HepG2 (cell line): ENCODE data around the gene TUBA8. TPM values are rescaled to one million over a fixed set of nuclear protein-coding genes. Genes with fewer than 3 reads are reported as not detected.

Experiments
- ATAC-seq: fragments of 200-7000 bp; cut with Tn5 transposase; 3 replicates; pipeline ENCODE4 v1.9.1; 2020; ENCODE audit warnings: mild to moderate bottlenecking, moderate library complexity
- BruUV-seq: library from RNA; stranded (reverse); fragments of 400-500 nt; replicated peaks from 2 replicates; lab custom pipeline; 2021; lab: Mats Ljungman, UMichigan
- CTCF ChIA-PET: fragments of 300-600 bp; formaldehyde crosslinking; extraction: SDS; loops from one replicate; lab custom pipeline; 2021; ENCODE audit warnings: low total read pairs, inconsistent platforms, low intra/inter-chr PET ratio; lab: Yijun Ruan, JAX
- POLR2A ChIA-PET: fragments of 350-600 bp; sonication (Branson Sonifier 250); formaldehyde crosslinking; loops from one replicate; lab custom pipeline; 2020; ENCODE audit warnings: antibody characterized with exemption, inconsistent platforms; lab: Yijun Ruan, JAX
- DNase-seq: peaks from one replicate; pipeline ENCODE4 v3.0.0-alpha.2; 2015; ENCODE audit warnings: low spot score
- FAIRE-seq: peaks from 3 replicates; lab custom pipeline; 2011; peaks lifted over from hg19 to GRCh38; lab: Jason Lieb, UNC
- H2AFZ ChIP-seq: one replicate; pipeline ENCODE4 v1.6.1; 2011; ENCODE audit warnings: low read length, inconsistent platforms
- H3K27ac ChIP-seq: fragments of 300-600 bp; 3 replicates; pipeline ENCODE4 v1.8.0; 2011; ENCODE audit warnings: mixed run types, mild to moderate bottlenecking, mixed read lengths, low read length, inconsistent platforms; ENCODE audit not compliant: insufficient read depth; ENCODE audit errors: extremely low read length
- H3K27me3 ChIP-seq, 2 experiments: fragments of 200-600 bp in 1 of 2; 2 replicates in 1 of 2; 3 replicates in 1 of 2; pipeline versions ENCODE4 v1.6.0 to v1.8.0; 2011; ENCODE audit warnings: low read length in 2 of 2, mild to moderate bottlenecking in 2 of 2, moderate library complexity in 2 of 2, inconsistent platforms in 1 of 2; ENCODE audit not compliant: insufficient read depth in 2 of 2, control insufficient read depth in 1 of 2
- H3K36me3 ChIP-seq, 2 experiments: fragments of 200-600 bp in 1 of 2; replicated peaks in 1 of 2; 2 replicates in 1 of 2; 3 replicates in 1 of 2; pipeline versions ENCODE4 v1.5.1 to v1.8.0; 2011; ENCODE audit warnings: low read length in 2 of 2, inconsistent platforms in 1 of 2; ENCODE audit not compliant: insufficient read depth in 2 of 2, control insufficient read depth in 1 of 2
- H3K4me1 ChIP-seq: 2 replicates; pipeline ENCODE4 v1.5.1; 2012; ENCODE audit warnings: low read length, inconsistent platforms; ENCODE audit not compliant: insufficient read depth
- H3K4me2 ChIP-seq: 2 replicates; pipeline ENCODE4 v1.6.0; 2011; ENCODE audit warnings: low read depth, low read length, inconsistent platforms
- H3K4me3 ChIP-seq, 3 experiments: fragments of 200-600 bp in 1 of 3; sonication (generic), shearing (Covaris generic) in 1 of 3; replicated peaks in 1 of 3; 2 replicates each; pipeline ENCODE4 v1.5.1; 2011 to 2016; ENCODE audit warnings: low read length in 3 of 3, inconsistent platforms in 2 of 3, low read depth in 2 of 3, mild to moderate bottlenecking in 2 of 3, control low read depth in 1 of 3, mixed read lengths in 1 of 3; ENCODE audit not compliant: insufficient read depth in 1 of 3
- H3K79me2 ChIP-seq: one replicate; pipeline ENCODE4 v1.6.1; 2011; ENCODE audit warnings: low read length, inconsistent platforms; ENCODE audit not compliant: insufficient read depth
- H3K9ac ChIP-seq: 2 replicates; pipeline ENCODE4 v1.6.0; 2011; ENCODE audit warnings: mild to moderate bottlenecking, low read depth, low read length, inconsistent platforms; ENCODE audit not compliant: insufficient read depth
- H3K9me3 ChIP-seq: 2 replicates; pipeline ENCODE4 v1.5.1; 2012; ENCODE audit warnings: mild to moderate bottlenecking, low read length
- H4K20me1 ChIP-seq: 2 replicates; pipeline ENCODE4 v1.6.0; 2011; ENCODE audit warnings: inconsistent platforms, mild to moderate bottlenecking, low read length, moderate library complexity; ENCODE audit not compliant: insufficient read depth
- GABPB1 ChIP-seq: IDR thresholded peaks from 2 replicates; pipeline ENCODE4 v1.6.1; 2016; ENCODE audit warnings: mild to moderate bottlenecking, missing genetic modification reagents, moderate library complexity, missing compliant biosample characterization
- HNF4G ChIP-seq, 2 experiments: sonication (generic) in 1 of 2; formaldehyde crosslinking in 1 of 2; IDR thresholded peaks; 2 replicates each; pipeline versions ENCODE4 v1.4.0 to v1.6.1; 2011 to 2020; ENCODE audit warnings: borderline replicate concordance in 2 of 2, low read depth in 2 of 2, mild to moderate bottlenecking in 2 of 2, low read length in 1 of 2, missing genetic modification reagents in 1 of 2, moderate library complexity in 1 of 2
- RAD21 ChIP-seq: fragments of 450-650 bp; formaldehyde crosslinking; IDR thresholded peaks from 2 replicates; pipeline ENCODE4 v1.5.0; 2020; ENCODE audit warnings: mild to moderate bottlenecking
- RCOR2 ChIP-seq: IDR thresholded peaks from 2 replicates; pipeline ENCODE4 v1.6.1; 2016; ENCODE audit warnings: missing biosample characterization, missing genetic modification reagents
- REPIN1 ChIP-seq: sonication (generic); formaldehyde crosslinking; IDR thresholded peaks from 2 replicates; pipeline ENCODE4 v1.8.0; 2022; ENCODE audit warnings: missing genetic modification reagents, low read depth, mild to moderate bottlenecking, borderline replicate concordance
- RNF2 ChIP-seq: fragments of 450-650 bp; conservative IDR thresholded peaks from 2 replicates; pipeline ENCODE4 v1.6.1; 2016; ENCODE audit warnings: low read depth
- SMC3 ChIP-seq: IDR thresholded peaks from 2 replicates; pipeline ENCODE4 v1.6.1; 2011; ENCODE audit warnings: low read length, improper control_type of control experiment
- STAG1 ChIP-seq: sonication (generic); formaldehyde crosslinking; IDR thresholded peaks from 2 replicates; pipeline ENCODE4 v1.4.0; 2020; ENCODE audit warnings: missing genetic modification reagents
- TOPORS ChIP-seq: sonication (generic); formaldehyde crosslinking; IDR thresholded peaks from 2 replicates; pipeline ENCODE4 v1.8.0; 2023; ENCODE audit warnings: mild to moderate bottlenecking, missing genetic modification reagents
- XRCC5 ChIP-seq: fragments of 200-400 bp; formaldehyde crosslinking; optimal IDR thresholded peaks from 2 replicates; pipeline ENCODE3; 2017; ENCODE audit warnings: mild to moderate bottlenecking, low read length
- WGBS: methylation state at CpG from one replicate; pipeline ENCODE4 v1.1.6; 2017; ENCODE audit warnings: low lambda C conversion rate; 5-methylcytosine and 5-hydroxymethylcytosine counted together
- in situ Hi-C: cut with HindIII; loops from 2 replicates; pipeline ENCODE4 v1.10.0; 2017; ENCODE audit warnings: low pct_unique_long_range_greater_than_20kb; ENCODE audit not compliant: extremely low pct_ligation_motif_present
- intact Hi-C: fragments of 100-400 bp; cut with micrococcal nuclease; formaldehyde crosslinking; loops from one replicate; pipeline ENCODE4 v1.10.0; 2022; ENCODE audit not compliant: unreplicated experiment
- polyA plus RNA-seq, 8 experiments: library from polyadenylated mRNA; depleted of rRNA in 3 of 8; stranded (reverse) in 7 of 8; unstranded in 1 of 8; fragments of >200 nt; fragmentation: Illumina TruSeq in 4 of 8; extraction: Trizol in 4 of 8; gene quantifications; 2 replicates each; pipeline versions ENCODE4 v1.2.1 to v1.2.3, GENCODE V29; 2011 to 2016; ENCODE audit warnings: low read depth in 4 of 8, missing spikeins in 1 of 8, mixed read lengths in 1 of 8; ENCODE audit not compliant: insufficient read depth in 1 of 8
- total RNA-seq, 5 experiments: library from RNA; depleted of rRNA; stranded (reverse); fragments of >200 nt; fragmentation: Illumina TruSeq; extraction: Trizol; gene quantifications; 2 replicates each; pipeline ENCODE4 v1.2.3, GENCODE V29; 2016; ENCODE audit warnings: low read depth in 1 of 5
- TF ChIP-seq, protein P1 (sequence below): sonication (generic); formaldehyde crosslinking; IDR thresholded peaks from 2 replicates; pipeline ENCODE4 v1.8.0; 2022; ENCODE audit warnings: mild to moderate bottlenecking, missing genetic modification reagents
- TF ChIP-seq, protein P2 (sequence below): sonication (generic); formaldehyde crosslinking; IDR thresholded peaks from 2 replicates; pipeline ENCODE4 v1.4.0; 2020; ENCODE audit warnings: mild to moderate bottlenecking, missing genetic modification reagents
- TF ChIP-seq, protein P3 (sequence below): sonication (generic); formaldehyde crosslinking; IDR thresholded peaks from 2 replicates; pipeline ENCODE4 v1.5.0; 2020; ENCODE audit warnings: mild to moderate bottlenecking, missing genetic modification reagents, moderate library complexity

The TUBA8 gene
- total and polyA plus RNA-seq, 2 of the 13 experiments (the other 11 are each of a cell fraction or from before 2014, with no cell fraction given), result 0.35 to 0.69 TPM

DNA sequence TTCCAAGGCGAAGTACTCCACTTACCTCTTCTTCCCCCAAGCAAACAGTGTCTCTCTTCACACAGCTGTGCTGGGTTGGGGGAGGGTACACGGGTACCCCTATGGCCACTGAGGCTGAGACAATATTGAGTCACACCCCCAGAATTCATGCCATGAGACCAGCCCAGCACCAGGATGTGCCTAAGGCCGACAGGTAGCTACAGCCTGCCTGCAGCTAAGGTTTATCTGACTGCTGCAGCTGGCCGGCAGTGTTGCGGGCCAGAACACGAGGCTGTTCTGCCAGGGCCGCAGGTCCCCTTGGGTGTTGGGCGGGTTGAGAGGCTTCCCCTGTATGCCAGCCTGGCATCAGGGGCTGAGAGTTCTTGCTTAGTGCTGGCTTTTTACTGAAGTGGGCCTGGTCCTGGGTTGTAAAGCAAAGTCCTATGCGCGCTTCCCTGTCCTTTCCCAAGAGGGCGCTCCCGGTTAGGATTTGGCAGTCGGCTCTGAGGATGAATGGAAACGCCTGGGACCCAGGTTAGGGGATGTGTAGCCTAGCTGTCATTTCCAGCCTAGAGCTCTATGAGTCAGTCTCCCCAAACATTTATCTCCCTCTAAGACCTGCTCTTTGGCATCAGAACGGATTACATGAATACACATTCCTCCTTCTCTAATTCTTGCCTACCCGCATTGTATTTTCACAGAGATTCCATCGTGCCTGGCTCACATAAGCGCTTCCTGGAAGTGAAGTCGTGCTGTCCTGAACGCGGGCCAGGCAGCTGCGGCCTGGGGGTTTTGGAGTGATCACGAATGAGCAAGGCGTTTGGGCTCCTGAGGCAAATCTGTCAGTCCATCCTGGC, 46.5 kb downstream of the TUBA8 start:
- H3K4me3 ChIP-seq, result no peak overlapping the region
- POLR2A ChIA-PET, result interaction anchor here (1.1 kb wide), 1 partner anchor 65 kb away, joined by 3 read pairs; no protein-coding TSS in a partner anchor
- H3K4me2 ChIP-seq, result no peak overlapping the region
- 75% methylated on average over 14 of the region's 24 CpGs for WGBS
- in situ Hi-C loops (no loop called here), intact Hi-C loops (no loop called here)
- FAIRE-seq (peak; percentile 60), ATAC-seq (peak; percentile 91), DNase-seq (peak; percentile 64)
- no peak overlapping the region for H3K27ac ChIP-seq
- H3K27me3 ChIP-seq, result no peaks in the 10 kb centered on the region
- H3K36me3 ChIP-seq, result peaks cover 10 to 14% of the 10 kb centered on the region in 2 experiments; a peak in 4 of 5 replicates
- no TSS peak for BruUV-seq
- H3K9ac ChIP-seq, result no peak overlapping the region
- no peak overlapping the region for H2AFZ ChIP-seq
- peaks cover 11% of the 10 kb centered on the region for H3K4me1 ChIP-seq
- H3K9me3 ChIP-seq, result no peaks in the 10 kb centered on the region
- CTCF ChIA-PET, result no interaction called here
- H3K79me2 ChIP-seq, result peaks cover 19% of the 10 kb centered on the region
- H4K20me1 ChIP-seq, result no peaks in the 10 kb centered on the region; the same call in 1 of the 2 replicates
- TF ChIP-seq TOPORS (CRISPR knock-in tag) (0 out of 2 replicates have a peak, but pooled peaks have one; percentile 52), STAG1 (CRISPR knock-in tag) (peak; percentile 88), RNF2 (no peak), XRCC5 (peak; percentile 20), HNF4G (IDR thresholded peaks at IDR 0.05; ENCODE audit: borderline replicate concordance, low read depth, low read length) (0 out of 2 replicates have a peak, but pooled peaks have one; percentile 31), HNF4G (CRISPR knock-in tag; IDR thresholded peaks at IDR 0.05; ENCODE audit: borderline replicate concordance, low read depth) (no peak), RCOR2 (CRISPR knock-in tag) (no peak), REPIN1 (CRISPR knock-in tag) (peak; percentile 33; the same call in 1 of the 2 replicates), SMC3 (peak; percentile 88), RAD21 (CRISPR knock-in tag) (peak; percentile 85), GABPB1 (CRISPR knock-in tag) (0 out of 2 replicates have a peak, but pooled peaks have one; percentile 4)
- TF ChIP-seq, protein P1, sequence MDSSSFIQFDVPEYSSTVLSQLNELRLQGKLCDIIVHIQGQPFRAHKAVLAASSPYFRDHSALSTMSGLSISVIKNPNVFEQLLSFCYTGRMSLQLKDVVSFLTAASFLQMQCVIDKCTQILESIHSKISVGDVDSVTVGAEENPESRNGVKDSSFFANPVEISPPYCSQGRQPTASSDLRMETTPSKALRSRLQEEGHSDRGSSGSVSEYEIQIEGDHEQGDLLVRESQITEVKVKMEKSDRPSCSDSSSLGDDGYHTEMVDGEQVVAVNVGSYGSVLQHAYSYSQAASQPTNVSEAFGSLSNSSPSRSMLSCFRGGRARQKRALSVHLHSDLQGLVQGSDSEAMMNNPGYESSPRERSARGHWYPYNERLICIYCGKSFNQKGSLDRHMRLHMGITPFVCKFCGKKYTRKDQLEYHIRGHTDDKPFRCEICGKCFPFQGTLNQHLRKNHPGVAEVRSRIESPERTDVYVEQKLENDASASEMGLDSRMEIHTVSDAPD (CRISPR knock-in tag), result 0 out of 2 replicates have a peak, but pooled peaks have one; percentile 21
- TF ChIP-seq, protein P2, sequence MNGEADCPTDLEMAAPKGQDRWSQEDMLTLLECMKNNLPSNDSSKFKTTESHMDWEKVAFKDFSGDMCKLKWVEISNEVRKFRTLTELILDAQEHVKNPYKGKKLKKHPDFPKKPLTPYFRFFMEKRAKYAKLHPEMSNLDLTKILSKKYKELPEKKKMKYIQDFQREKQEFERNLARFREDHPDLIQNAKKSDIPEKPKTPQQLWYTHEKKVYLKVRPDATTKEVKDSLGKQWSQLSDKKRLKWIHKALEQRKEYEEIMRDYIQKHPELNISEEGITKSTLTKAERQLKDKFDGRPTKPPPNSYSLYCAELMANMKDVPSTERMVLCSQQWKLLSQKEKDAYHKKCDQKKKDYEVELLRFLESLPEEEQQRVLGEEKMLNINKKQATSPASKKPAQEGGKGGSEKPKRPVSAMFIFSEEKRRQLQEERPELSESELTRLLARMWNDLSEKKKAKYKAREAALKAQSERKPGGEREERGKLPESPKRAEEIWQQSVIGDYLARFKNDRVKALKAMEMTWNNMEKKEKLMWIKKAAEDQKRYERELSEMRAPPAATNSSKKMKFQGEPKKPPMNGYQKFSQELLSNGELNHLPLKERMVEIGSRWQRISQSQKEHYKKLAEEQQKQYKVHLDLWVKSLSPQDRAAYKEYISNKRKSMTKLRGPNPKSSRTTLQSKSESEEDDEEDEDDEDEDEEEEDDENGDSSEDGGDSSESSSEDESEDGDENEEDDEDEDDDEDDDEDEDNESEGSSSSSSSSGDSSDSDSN, result no peak
- TF ChIP-seq, protein P3, sequence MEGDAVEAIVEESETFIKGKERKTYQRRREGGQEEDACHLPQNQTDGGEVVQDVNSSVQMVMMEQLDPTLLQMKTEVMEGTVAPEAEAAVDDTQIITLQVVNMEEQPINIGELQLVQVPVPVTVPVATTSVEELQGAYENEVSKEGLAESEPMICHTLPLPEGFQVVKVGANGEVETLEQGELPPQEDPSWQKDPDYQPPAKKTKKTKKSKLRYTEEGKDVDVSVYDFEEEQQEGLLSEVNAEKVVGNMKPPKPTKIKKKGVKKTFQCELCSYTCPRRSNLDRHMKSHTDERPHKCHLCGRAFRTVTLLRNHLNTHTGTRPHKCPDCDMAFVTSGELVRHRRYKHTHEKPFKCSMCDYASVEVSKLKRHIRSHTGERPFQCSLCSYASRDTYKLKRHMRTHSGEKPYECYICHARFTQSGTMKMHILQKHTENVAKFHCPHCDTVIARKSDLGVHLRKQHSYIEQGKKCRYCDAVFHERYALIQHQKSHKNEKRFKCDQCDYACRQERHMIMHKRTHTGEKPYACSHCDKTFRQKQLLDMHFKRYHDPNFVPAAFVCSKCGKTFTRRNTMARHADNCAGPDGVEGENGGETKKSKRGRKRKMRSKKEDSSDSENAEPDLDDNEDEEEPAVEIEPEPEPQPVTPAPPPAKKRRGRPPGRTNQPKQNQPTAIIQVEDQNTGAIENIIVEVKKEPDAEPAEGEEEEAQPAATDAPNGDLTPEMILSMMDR (CRISPR knock-in tag), result peak; percentile 90
